HG02588 (cell line): ENCODE data around the gene NCOA5.

ENCODE experiments used
- ATAC-seq: cut with Tn5 transposase; IDR thresholded peaks from one replicate; pipeline ENCODE4 v1.9.1; 2021; ENCODE audit warnings: mild to moderate bottlenecking, moderate library complexity; ENCODE audit not compliant: unreplicated experiment

NCOA5 gene

DNA sequence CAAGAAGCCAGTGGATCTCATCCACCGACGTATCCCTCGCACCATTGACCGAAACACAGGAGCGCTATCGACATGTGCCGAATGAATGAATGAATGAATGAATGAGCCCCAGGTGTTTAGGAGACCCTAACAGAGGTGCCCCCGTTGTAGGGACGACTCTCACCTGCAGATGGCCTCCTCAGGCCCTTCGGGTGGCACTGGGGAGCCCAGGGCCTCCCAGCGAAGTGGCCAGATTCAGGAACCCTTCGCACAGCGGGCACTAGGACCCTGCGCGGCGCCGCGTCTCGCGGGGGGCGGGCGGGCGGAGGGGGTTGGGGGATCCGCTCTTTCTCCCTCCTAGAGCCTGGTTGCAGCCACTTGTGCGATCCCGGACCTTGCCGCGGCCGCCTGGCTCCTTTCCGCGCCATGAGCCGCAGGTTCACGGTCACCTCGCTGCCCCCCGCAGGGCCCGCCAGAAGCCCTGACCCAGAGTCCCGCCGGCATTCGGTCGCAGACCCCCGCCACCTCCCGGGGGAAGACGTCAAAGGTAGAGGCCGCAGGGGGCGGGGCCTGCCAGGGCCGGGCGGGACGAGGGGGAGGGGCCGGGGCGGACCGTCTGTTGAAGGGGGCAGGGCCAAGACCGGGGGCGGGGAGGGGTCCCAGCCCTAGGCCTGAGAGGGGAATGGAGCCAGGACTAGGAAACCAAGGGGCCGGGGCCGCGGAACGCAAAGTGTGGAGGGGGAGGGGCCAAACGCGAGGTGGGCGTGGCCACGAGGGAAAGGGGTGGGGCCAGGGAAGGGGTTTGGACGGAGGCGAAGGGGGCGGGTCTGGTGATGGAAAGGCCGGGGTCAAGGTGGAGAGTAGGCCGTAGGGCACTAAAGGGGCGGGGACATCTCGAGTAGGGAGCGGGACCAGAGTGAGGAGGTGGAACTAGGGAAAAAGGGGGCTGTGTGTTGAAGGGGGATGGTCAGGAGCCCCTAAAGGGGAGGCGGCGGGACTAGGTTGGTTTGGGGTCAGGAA is 68.1 kb downstream of the NCOA5 start:
- no peak for ATAC-seq

DNA sequence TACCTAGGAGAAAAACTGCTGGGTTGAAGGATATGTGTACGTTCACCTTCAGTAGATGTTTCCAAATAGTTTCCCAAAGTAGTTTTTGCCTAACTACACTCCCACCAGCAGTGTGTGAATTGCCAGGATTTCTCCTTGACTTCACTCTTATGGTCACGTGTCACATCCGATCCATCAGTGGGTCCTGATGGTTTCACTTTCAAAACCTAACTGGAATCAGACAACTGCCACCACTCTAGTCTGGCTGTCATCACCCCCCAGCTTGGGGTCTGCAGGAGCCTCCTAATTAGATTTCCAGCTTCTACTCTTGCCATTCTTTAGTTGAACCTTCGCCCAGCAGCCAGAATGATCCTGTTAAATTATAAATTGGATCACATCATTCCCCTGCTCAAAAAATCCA is 69.2 kb downstream of the NCOA5 start:
- ATAC-seq: no peak

DNA sequence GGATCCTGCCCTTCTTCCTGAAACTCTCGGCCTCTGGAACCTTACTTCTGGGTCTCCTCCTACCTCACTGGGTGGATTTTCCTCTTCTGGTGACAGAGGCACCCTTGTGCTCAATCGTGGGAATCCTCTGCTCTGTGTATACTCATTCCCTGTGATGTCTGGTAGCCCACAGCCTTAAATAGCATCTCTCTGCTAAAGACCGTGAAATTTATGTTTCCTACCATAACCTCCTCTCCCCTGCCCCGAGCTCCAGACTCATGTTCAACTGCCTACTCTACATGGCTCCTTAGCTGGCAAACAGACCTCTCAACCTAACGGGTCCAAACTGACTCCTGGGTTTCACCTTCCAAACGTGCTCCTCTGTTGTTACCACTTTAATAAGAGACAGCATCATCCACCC is 71.2 kb downstream of the NCOA5 start:
- no peak for ATAC-seq

DNA sequence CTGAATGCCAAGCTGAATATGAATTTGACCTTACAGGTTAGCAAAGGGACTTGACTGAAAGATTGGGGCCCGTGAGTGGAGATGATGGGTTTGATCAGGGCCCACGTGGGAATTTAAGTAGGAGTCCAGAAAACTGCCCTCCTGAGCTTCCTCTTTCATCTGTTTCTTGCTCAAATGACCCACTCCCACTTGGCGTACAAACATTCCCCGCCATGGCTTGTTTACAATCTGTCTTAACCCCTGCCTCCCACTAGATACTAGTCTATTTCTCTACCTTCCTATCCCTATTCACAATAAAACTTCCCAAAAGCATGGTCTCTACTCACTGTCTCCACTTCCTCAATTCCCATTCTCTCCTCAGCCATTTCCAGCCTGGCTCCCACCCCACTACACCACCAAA is 71.7 kb downstream of the NCOA5 start:
- no peak for ATAC-seq

DNA sequence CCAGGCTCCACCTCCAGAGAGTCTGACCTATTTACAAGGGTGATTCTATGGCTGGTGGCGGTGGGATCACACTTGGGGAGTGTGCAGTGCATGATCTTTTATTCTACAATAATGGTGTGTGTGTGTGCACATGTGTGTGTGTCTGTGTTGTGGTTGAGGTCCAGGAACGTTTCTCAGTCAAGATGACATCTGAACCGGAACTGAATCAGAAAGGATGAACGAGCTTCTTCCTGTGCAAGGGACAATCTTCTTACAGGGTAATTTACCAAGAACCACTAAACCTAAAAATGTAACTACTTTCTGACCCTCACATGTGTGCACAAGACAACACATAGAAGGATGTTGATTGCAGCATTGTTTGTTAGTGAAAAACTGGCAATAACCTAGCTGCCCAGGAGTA is 72.5 kb downstream of the NCOA5 start:
- ATAC-seq: no peak

DNA sequence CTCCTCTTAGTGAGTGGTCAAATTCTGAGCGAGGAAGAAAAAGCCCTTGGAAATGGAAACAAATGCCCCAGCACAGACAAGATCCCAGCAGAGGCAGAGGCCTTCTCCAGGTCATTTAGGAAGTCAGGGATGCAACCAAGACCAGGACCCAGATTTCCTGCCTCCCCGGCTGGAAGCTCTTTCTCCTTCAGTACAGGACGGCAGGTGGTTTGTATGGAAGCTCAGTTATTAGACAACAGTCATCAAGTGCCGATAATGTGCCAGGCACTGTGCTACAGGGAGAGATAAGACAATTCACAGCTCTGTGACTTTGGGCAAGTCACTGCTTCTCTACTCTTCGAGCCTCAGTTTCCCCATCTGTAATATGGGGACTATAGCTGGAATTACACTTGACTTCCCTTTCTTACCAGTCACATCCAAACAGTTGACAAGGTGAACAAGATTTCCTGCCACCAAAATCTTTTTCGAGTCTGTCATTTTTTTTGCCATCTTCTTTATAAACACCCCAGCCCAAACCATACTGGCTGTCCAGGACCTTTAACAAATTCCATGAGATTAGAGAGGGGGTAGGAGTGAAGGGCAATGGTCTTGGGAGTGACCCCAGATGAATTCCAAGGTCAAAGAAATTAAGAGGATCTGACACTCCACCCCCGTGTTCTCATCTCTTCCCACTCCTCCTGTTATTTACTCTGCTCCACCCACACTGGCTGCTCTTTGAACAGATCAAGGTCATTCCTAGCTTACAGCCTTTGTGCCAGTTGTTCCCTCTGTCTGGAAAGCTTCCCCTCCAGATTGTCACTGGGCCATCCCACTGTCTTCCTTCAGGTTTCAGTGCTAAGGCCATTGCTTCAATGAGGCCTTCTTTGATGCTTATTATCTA is 75.0 kb downstream of the NCOA5 start:
- no peak for ATAC-seq

DNA sequence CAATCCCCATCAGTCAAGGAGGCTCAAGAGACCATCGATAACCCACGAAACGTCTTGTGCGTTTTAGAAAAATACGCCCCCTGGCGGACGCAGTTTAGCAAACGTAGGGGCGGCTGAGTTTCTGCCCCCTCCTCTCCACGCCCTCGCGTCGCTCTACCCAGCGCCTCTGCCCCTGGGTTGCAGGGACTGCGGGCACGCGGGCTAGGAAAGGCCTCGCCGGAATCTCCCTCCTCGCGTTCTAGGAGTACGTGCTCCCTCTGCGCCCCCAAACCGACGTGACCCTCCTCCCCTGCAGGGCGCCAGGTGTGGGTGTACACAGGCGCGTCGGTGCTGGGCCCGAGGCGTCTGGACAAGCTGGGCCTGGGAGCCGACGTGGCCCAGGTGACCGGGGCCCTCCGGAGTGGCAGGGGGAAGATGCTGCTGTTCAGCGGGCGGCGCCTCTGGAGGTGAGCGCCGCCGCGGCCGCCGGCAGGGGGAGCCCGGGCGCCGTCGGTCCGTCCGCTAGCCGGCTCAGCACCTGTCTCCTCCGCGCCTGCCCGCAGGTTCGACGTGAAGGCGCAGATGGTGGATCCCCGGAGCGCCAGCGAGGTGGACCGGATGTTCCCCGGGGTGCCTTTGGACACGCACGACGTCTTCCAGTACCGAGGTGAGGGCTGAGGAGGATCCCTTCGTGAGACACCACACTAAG is 75.8 kb downstream of the NCOA5 start:
- ATAC-seq: peak; percentile 63

DNA sequence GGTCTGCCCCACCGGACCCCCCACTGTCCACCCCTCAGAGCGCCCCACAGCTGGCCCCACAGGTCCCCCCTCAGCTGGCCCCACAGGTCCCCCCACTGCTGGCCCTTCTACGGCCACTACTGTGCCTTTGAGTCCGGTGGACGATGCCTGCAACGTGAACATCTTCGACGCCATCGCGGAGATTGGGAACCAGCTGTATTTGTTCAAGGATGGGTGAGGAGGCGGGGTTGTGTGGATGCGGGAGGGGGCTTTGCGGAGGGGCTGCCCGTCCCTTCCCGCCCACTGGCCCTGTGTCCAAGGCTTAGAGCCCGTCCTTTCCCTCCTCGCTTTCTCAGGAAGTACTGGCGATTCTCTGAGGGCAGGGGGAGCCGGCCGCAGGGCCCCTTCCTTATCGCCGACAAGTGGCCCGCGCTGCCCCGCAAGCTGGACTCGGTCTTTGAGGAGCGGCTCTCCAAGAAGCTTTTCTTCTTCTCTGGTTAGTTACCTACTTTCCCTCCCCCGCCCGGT is 76.4 kb downstream of the NCOA5 start:
- no peak for ATAC-seq

DNA sequence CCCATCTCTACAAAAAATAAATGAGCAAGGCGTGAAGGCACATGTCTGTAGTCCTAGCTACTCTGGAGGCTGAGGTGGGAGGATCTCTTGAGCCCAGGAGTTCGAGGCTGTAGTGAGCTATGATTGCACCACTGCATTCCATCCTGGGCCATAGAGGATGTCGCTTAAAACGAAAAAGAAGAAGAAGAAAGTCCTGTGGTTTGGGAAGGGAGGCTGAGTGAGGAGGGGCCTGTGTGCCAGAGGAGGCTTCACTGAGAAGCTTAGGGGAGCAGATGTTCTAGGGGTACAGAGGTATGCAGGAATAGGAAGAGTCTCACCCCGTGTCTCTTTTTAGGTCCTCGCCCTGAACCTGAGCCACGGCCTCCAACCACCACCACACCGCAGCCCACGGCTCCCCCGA is 76.8 kb downstream of the NCOA5 start:
- no peak for ATAC-seq

DNA sequence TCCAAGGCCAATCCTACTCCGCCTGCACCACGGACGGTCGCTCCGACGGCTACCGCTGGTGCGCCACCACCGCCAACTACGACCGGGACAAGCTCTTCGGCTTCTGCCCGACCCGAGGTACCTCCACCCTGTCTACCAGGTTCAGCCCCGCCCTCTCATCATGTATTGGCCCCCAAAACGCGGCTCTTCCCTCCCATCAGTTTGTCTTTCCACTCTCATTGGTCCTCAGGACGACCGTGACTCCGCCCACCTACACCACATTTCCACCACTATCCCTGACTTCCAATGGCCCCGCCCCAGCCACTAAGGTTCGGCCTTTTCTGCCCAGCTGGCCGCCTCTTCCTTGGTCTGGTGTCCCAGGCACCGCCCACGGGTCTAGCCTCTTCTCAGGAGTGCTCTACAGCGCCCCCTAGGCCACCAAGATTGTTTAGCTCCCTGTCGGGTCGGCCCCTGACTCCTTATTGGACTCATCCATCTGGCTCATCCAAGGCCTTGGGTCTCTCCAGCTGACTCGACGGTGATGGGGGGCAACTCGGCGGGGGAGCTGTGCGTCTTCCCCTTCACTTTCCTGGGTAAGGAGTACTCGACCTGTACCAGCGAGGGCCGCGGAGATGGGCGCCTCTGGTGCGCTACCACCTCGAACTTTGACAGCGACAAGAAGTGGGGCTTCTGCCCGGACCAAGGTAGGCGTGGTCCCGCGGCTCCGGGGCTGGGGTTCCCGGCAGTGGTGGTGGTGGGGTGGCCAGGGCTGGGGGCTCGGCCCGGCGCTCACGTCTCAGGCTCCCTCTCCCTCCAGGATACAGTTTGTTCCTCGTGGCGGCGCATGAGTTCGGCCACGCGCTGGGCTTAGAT is 77.9 kb downstream of the NCOA5 start:
- ATAC-seq: no peak
